Measurements from ENCODE around the gene STX2.
"Not testable (repeated sequence)": the region's sequence is repeated elsewhere in the genome, so short reads cannot be mapped to it uniquely, and the experiment has no call there.

STX2 gene

GRCh38 chr12:130838951-130839769 lies at the start of gene STX2:
Gene STX2, minus strand, starts transcription at chr12:130839250. Its CDS starts 151 bp downstream, at chr12:130839099.
- DNase-seq (ENCODE audit: low read depth, low spot score), result no peak

GRCh38 chr12:130887190-130887589 lies 48.1 kb upstream of the STX2 start:
- not testable (repeated sequence) for DNase-seq (ENCODE audit: low read depth, low spot score)

GRCh38 chr12:130881548-130881947 lies 42.5 kb upstream of the STX2 start:
- no peak for DNase-seq (ENCODE audit: low read depth, low spot score)

- no peak for DNase-seq (ENCODE audit: low read depth, low spot score)
Observed at GRCh38 chr12:130881046-130881445, 42.0 kb upstream of the STX2 start.

GRCh38 chr12:130880411-130880885 lies 41.4 kb upstream of the STX2 start:
- DNase-seq (ENCODE audit: low read depth, low spot score), result no peak

GRCh38 chr12:130879781-130880389 lies 40.8 kb upstream of the STX2 start:
- no peak for DNase-seq (ENCODE audit: low read depth, low spot score)

GRCh38 chr12:130879212-130879686 lies 40.2 kb upstream of the STX2 start:
- no peak for DNase-seq (ENCODE audit: low read depth, low spot score)

- no peak for DNase-seq (ENCODE audit: low read depth, low spot score)
Observed at GRCh38 chr12:130878193-130879185, 39.4 kb upstream of the STX2 start.

GRCh38 chr12:130877333-130877732 lies 38.3 kb upstream of the STX2 start:
- no peak for DNase-seq (ENCODE audit: low read depth, low spot score)

GRCh38 chr12:130876758-130877157 lies 37.7 kb upstream of the STX2 start:
- DNase-seq (ENCODE audit: low read depth, low spot score), result no peak

- no peak for DNase-seq (ENCODE audit: low read depth, low spot score)
Observed at GRCh38 chr12:130876297-130876696, 37.2 kb upstream of the STX2 start.

GRCh38 chr12:130875708-130876107 lies 36.7 kb upstream of the STX2 start:
- DNase-seq (ENCODE audit: low read depth, low spot score), result not testable (repeated sequence)

GRCh38 chr12:130875193-130875592 lies 36.1 kb upstream of the STX2 start:
- no peak for DNase-seq (ENCODE audit: low read depth, low spot score)

GRCh38 chr12:130874696-130875095 lies 35.6 kb upstream of the STX2 start:
- no peak for DNase-seq (ENCODE audit: low read depth, low spot score)

GRCh38 chr12:130873825-130874224 lies 34.8 kb upstream of the STX2 start:
- DNase-seq (ENCODE audit: low read depth, low spot score), result no peak

- DNase-seq (ENCODE audit: low read depth, low spot score), result no peak
Observed at GRCh38 chr12:130873106-130873795, 34.2 kb upstream of the STX2 start.

GRCh38 chr12:130872179-130873096 lies 33.4 kb upstream of the STX2 start:
- DNase-seq (ENCODE audit: low read depth, low spot score), result no peak

GRCh38 chr12:130871286-130872178 lies 32.5 kb upstream of the STX2 start, which contains the start of gene RAN:
Gene RAN, plus strand, starts transcription at chr12:130872066. Its CDS starts 528 bp downstream, at chr12:130872594.
- DNase-seq (ENCODE audit: low read depth, low spot score), result peak; percentile 42

Measured in brain pericyte (primary cell).